H9 (cell line): ENCODE data around the gene BEND5. TPM values are rescaled to one million over a fixed set of nuclear protein-coding genes. Genes with fewer than 3 reads are reported as not detected.

Experiments
- DNase-seq: peaks from one replicate; pipeline ENCODE4 v3.0.0-alpha.2; 2017
- H2AFZ ChIP-seq: one replicate; pipeline ENCODE4 v1.6.1; 2013; ENCODE audit warnings: mild to moderate bottlenecking, low read length, control low read depth, moderate library complexity
- H2AK5ac ChIP-seq: 2 replicates; pipeline ENCODE4 v1.6.1; 2013; ENCODE audit warnings: low read length, control low read depth, mixed read lengths; ENCODE audit not compliant: insufficient read length
- H2BK120ac ChIP-seq: one replicate; pipeline ENCODE4 v1.6.1; 2013; ENCODE audit warnings: low read depth, mild to moderate bottlenecking, low read length, control low read depth, inconsistent platforms; ENCODE audit not compliant: poor library complexity, severe bottlenecking
- H2BK12ac ChIP-seq: 2 replicates; pipeline ENCODE4 v1.6.1; 2013; ENCODE audit warnings: low read length, control low read depth, mixed read lengths, low read depth; ENCODE audit not compliant: insufficient read length
- H2BK15ac ChIP-seq: 2 replicates; pipeline ENCODE4 v1.6.1; 2013; ENCODE audit warnings: low read depth, low read length, control low read depth
- H2BK20ac ChIP-seq: one replicate; pipeline ENCODE4 v1.6.1; 2013; ENCODE audit warnings: low read depth, mild to moderate bottlenecking, low read length, control low read depth, inconsistent platforms; ENCODE audit not compliant: poor library complexity, severe bottlenecking
- H2BK5ac ChIP-seq: 2 replicates; pipeline ENCODE4 v1.6.1; 2013; ENCODE audit warnings: low read length, control low read depth, mixed read lengths; ENCODE audit not compliant: insufficient read length
- H3K14ac ChIP-seq: 2 replicates; pipeline ENCODE4 v1.6.1; 2013; ENCODE audit warnings: low read length, control low read depth; ENCODE audit not compliant: insufficient read depth
- H3K18ac ChIP-seq: 2 replicates; pipeline ENCODE4 v1.6.1; 2013; ENCODE audit warnings: low read depth, mild to moderate bottlenecking, mixed read lengths, low read length, control low read depth; ENCODE audit not compliant: insufficient read length
- H3K23ac ChIP-seq: 2 replicates; pipeline ENCODE4 v1.6.1; 2013; ENCODE audit warnings: low read length, control low read depth, mixed read lengths, low read depth; ENCODE audit not compliant: insufficient read length
- H3K23me2 ChIP-seq: 2 replicates; pipeline ENCODE4 v1.6.1; 2013; ENCODE audit warnings: low read depth, mild to moderate bottlenecking, mixed read lengths, low read length, control low read depth; ENCODE audit not compliant: insufficient read length, poor library complexity, severe bottlenecking
- H3K27ac ChIP-seq: 2 replicates; pipeline ENCODE4 v1.5.1; 2013; ENCODE audit warnings: low read length, control low read depth, mixed read lengths, low read depth; ENCODE audit not compliant: insufficient read length
- H3K27me3 ChIP-seq: 2 replicates; pipeline ENCODE4 v1.6.1; 2013; ENCODE audit warnings: low read length, control low read depth, inconsistent platforms; ENCODE audit not compliant: insufficient read depth
- H3K4ac ChIP-seq: 2 replicates; pipeline ENCODE4 v1.6.1; 2013; ENCODE audit warnings: low read depth, mild to moderate bottlenecking, control low read depth, inconsistent platforms, low read length, moderate library complexity
- H3K4me1 ChIP-seq: 2 replicates; pipeline ENCODE4 v1.6.1; 2013; ENCODE audit warnings: low read length, control low read depth, inconsistent platforms; ENCODE audit not compliant: insufficient read depth
- H3K4me2 ChIP-seq: 2 replicates; pipeline ENCODE4 v1.6.1; 2013; ENCODE audit warnings: low read length, control low read depth, mixed read lengths; ENCODE audit not compliant: insufficient read length, insufficient read depth
- H3K56ac ChIP-seq: 2 replicates; pipeline ENCODE4 v1.6.1; 2013; ENCODE audit warnings: low read depth, mild to moderate bottlenecking, mixed read lengths, low read length, control low read depth; ENCODE audit not compliant: insufficient read length
- H3K79me1 ChIP-seq: 2 replicates; pipeline ENCODE4 v1.6.1; 2013; ENCODE audit warnings: low read depth, mild to moderate bottlenecking, moderate library complexity, low read length, control low read depth, inconsistent platforms; ENCODE audit not compliant: insufficient read depth, poor library complexity, severe bottlenecking
- H3K79me2 ChIP-seq: 2 replicates; pipeline ENCODE4 v1.6.1; 2013; ENCODE audit warnings: low read length, control low read depth, inconsistent platforms; ENCODE audit not compliant: insufficient read depth
- H3K9ac ChIP-seq: 2 replicates; pipeline ENCODE4 v1.6.1; 2013; ENCODE audit warnings: low read length, control low read depth, mixed read lengths; ENCODE audit not compliant: insufficient read length; ENCODE audit errors: extremely low read depth
- H3K9me3 ChIP-seq: one replicate; pipeline ENCODE4 v1.6.1; 2013; ENCODE audit warnings: low read depth, low read length, inconsistent platforms; ENCODE audit not compliant: control insufficient read depth
- H3T11ph ChIP-seq: one replicate; pipeline ENCODE4 v1.6.1; 2013; ENCODE audit warnings: mild to moderate bottlenecking, low read length, control low read depth, inconsistent platforms
- H4K20me1 ChIP-seq: one replicate; pipeline ENCODE4 v1.6.1; 2013; ENCODE audit not compliant: control insufficient read depth, insufficient read length, insufficient read depth
- H4K5ac ChIP-seq: 2 replicates; pipeline ENCODE4 v1.6.1; 2013; ENCODE audit warnings: low read depth, mild to moderate bottlenecking, mixed read lengths, low read length, control low read depth; ENCODE audit not compliant: insufficient read length
- H4K8ac ChIP-seq: replicated peaks from 2 replicates; pipeline ENCODE4 v1.6.1; 2013; ENCODE audit warnings: low read length, control low read depth, mixed read lengths, low read depth; ENCODE audit not compliant: insufficient read length
- H4K91ac ChIP-seq: 2 replicates; pipeline ENCODE4 v1.6.1; 2013; ENCODE audit warnings: low read depth, mild to moderate bottlenecking, moderate library complexity, mixed read lengths, low read length, control low read depth; ENCODE audit not compliant: insufficient read length
- H3K27ac Mint-ChIP-seq, 3 experiments: 2 replicates in 2 of 3; 3 replicates in 1 of 3; pipeline ENCODE4 v1.8.0; 2020 to 2021; ENCODE audit warnings: mixed read lengths in 3 of 3, mild to moderate bottlenecking in 1 of 3, moderate library complexity in 1 of 3
- H3K27me3 Mint-ChIP-seq: 2 replicates; pipeline ENCODE4 v1.8.0; 2021; ENCODE audit warnings: low read depth, mild to moderate bottlenecking, moderate library complexity, mixed read lengths
- H3K36me3 Mint-ChIP-seq, 3 experiments: 2 replicates in 2 of 3; 3 replicates in 1 of 3; pipeline ENCODE4 v1.8.0; 2020 to 2021; ENCODE audit warnings: low read depth in 3 of 3, mixed read lengths in 3 of 3; ENCODE audit not compliant: insufficient read depth in 1 of 3
- H3K4me1 Mint-ChIP-seq, 2 experiments: 2 replicates each; pipeline ENCODE4 v1.8.0; 2020; ENCODE audit warnings: mixed read lengths in 2 of 2
- H3K4me3 Mint-ChIP-seq, 2 experiments: 2 replicates in 1 of 2; 3 replicates in 1 of 2; pipeline ENCODE4 v1.8.0; 2020 to 2021; ENCODE audit warnings: mild to moderate bottlenecking in 2 of 2, mixed read lengths in 2 of 2, moderate library complexity in 1 of 2
- H3K9me3 Mint-ChIP-seq, 2 experiments: 2 replicates in 1 of 2; 3 replicates in 1 of 2; pipeline ENCODE4 v1.8.0; 2020; ENCODE audit warnings: mild to moderate bottlenecking in 2 of 2, mixed read lengths in 2 of 2, moderate library complexity in 1 of 2
- WGBS: extraction: QIAGEN DNeasy Blood & Tissue Kit; methylation state at CpG from one replicate; pipeline ENCODE4 v1.1.7; 2013; ENCODE audit warnings: missing lambda C conversion rate, low lambda C conversion rate, mixed read lengths; ENCODE audit not compliant: insufficient read length; ENCODE audit errors: extremely low coverage; 5-methylcytosine and 5-hydroxymethylcytosine counted together
- total RNA-seq: library from RNA; stranded (reverse); gene quantifications from 2 replicates; pipeline ENCODE4 v1.2.1, GENCODE V29; 2021
- TF ChIP-seq, protein P1 (sequence below): fragments of 200-600 bp; sonication (generic); conservative IDR thresholded peaks from 3 replicates; pipeline ENCODE4 v1.8.0; 2021; ENCODE audit warnings: antibody characterized with exemption, mild to moderate bottlenecking

BEND5 gene
- total RNA-seq, 1 experiment from 2014 or later = 4.8 TPM

GRCh38 chr1:48744032-48744431, 32.7 kb downstream of the BEND5 start:
- Histone ChIP-seq H2BK12ac (no peak overlapping the region), H3K27me3 (no peaks in the 10 kb centered on the region), H2BK5ac (no peak overlapping the region), H3K4me1 (no peaks in the 10 kb centered on the region), H2AFZ (no peak overlapping the region), H4K91ac (no peak overlapping the region), H3K23ac (no peak overlapping the region), H3T11ph (no peak overlapping the region), H3K79me2 (no peaks in the 10 kb centered on the region), H3K56ac (no peak overlapping the region), H3K18ac (no peak overlapping the region), H2BK15ac (no peak overlapping the region), H2AK5ac (no peak overlapping the region), H2BK120ac (no peak overlapping the region), H3K23me2 (no peaks in the 10 kb centered on the region), H3K9me3 (no peaks in the 10 kb centered on the region), H3K4ac (no peak overlapping the region), H3K9ac (no peak overlapping the region), H4K8ac (no peak overlapping the region), H3K27ac (no peak overlapping the region), H3K4me2 (no peak overlapping the region), H3K14ac (no peak overlapping the region), H2BK20ac (no peak overlapping the region), H4K5ac (no peak overlapping the region), H4K20me1 (no peaks in the 10 kb centered on the region), H3K79me1 (no peaks in the 10 kb centered on the region)
- TF ChIP-seq, protein P1, sequence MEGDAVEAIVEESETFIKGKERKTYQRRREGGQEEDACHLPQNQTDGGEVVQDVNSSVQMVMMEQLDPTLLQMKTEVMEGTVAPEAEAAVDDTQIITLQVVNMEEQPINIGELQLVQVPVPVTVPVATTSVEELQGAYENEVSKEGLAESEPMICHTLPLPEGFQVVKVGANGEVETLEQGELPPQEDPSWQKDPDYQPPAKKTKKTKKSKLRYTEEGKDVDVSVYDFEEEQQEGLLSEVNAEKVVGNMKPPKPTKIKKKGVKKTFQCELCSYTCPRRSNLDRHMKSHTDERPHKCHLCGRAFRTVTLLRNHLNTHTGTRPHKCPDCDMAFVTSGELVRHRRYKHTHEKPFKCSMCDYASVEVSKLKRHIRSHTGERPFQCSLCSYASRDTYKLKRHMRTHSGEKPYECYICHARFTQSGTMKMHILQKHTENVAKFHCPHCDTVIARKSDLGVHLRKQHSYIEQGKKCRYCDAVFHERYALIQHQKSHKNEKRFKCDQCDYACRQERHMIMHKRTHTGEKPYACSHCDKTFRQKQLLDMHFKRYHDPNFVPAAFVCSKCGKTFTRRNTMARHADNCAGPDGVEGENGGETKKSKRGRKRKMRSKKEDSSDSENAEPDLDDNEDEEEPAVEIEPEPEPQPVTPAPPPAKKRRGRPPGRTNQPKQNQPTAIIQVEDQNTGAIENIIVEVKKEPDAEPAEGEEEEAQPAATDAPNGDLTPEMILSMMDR = no peak
- no peaks in the 10 kb centered on the region for H3K27me3 Mint-ChIP-seq
- H3K27ac Mint-ChIP-seq = no peak overlapping the region
- H3K4me3 Mint-ChIP-seq = no peak overlapping the region
- peaks cover 11 to 15% of the 10 kb centered on the region in 2 experiments for H3K4me1 Mint-ChIP-seq
- no peaks in the 10 kb centered on the region for H3K9me3 Mint-ChIP-seq
- peaks cover 0 to 16% (median 14%) of the 10 kb centered on the region in 3 experiments; a peak in 4 of 7 replicates for H3K36me3 Mint-ChIP-seq
- no CpG with 5 or more reads among the region's 2 CpGs for WGBS
- no peak for DNase-seq
